Gastrocnemius medialis (tissue), 4 donors: Measurements from ENCODE around the gene MT1HL1.

Experiments used
- POLR2A ChIP-seq, 2 donors: fragments of 450-650 bp; IDR thresholded peaks; one replicate each; pipeline ENCODE4 v1.6.1; 2017; ENCODE audit warnings: antibody characterized with exemption in 2 of 2, mild to moderate bottlenecking in 2 of 2, moderate library complexity in 2 of 2
- TF ChIP-seq, protein P1 (sequence below), 5 experiments: fragments of 450-650 bp in 3 of 5; fragments of 200-600 bp in 2 of 5; sonication (generic) in 2 of 5; IDR thresholded peaks in 4 of 5; conservative IDR thresholded peaks in 1 of 5; 1 replicate in 4 of 5; 2 replicates in 1 of 5; pipeline ENCODE4 v1.5.1; 2016 to 2019; ENCODE audit warnings: antibody characterized with exemption in 5 of 5, mild to moderate bottlenecking in 3 of 5, moderate library complexity in 3 of 5

DNA sequence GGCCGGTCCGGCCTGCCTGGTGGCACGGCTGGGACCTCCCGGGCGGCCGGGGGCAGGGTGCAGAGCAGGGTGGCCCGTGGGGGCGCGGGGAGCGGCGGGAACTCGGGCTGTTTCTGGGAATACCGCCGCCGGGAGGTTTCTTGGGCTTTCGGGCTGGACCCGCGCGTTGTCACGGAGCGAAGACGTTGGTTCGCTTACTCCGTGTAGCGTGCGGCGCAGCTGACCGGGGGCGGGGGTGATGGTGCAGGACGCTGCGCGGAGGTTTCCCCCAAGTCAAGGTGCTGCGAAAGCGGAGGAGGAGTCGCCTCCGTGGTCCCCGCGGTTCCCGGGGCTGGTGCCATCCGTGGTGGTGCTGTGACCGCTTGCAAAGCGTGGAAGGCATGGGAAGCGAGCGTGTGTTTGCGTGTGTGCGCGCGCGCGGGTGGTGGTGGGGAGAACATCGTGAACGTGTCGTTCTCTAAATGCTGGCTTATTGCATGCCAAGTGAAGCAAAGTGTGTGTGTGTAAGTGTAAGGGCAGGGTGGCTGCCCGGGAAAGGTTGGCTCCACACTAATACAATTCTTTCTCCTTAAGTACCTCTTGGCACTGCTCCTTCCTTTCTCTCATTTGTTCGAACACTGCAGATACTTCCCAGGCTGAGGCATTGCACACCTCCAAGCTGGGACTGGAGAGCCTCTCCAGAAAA, 38.8 kb upstream of the MT1HL1 start:
- TF ChIP-seq POLR2A (IDR thresholded peaks at IDR 0.05): no peak
- TF ChIP-seq, protein P1, sequence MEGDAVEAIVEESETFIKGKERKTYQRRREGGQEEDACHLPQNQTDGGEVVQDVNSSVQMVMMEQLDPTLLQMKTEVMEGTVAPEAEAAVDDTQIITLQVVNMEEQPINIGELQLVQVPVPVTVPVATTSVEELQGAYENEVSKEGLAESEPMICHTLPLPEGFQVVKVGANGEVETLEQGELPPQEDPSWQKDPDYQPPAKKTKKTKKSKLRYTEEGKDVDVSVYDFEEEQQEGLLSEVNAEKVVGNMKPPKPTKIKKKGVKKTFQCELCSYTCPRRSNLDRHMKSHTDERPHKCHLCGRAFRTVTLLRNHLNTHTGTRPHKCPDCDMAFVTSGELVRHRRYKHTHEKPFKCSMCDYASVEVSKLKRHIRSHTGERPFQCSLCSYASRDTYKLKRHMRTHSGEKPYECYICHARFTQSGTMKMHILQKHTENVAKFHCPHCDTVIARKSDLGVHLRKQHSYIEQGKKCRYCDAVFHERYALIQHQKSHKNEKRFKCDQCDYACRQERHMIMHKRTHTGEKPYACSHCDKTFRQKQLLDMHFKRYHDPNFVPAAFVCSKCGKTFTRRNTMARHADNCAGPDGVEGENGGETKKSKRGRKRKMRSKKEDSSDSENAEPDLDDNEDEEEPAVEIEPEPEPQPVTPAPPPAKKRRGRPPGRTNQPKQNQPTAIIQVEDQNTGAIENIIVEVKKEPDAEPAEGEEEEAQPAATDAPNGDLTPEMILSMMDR (IDR thresholded peaks at IDR 0.05 in 4 of 5, conservative IDR thresholded peaks at IDR 0.05 in 1 of 5): no peak
